Ishikawa (cell line): Measurements from ENCODE around the gene GJC1.

ENCODE experiments used
- CEBPB ChIP-seq: IDR thresholded peaks from 2 replicates; pipeline ENCODE4 v1.6.1; 2012
- CREB1 ChIP-seq: IDR thresholded peaks from 2 replicates; pipeline ENCODE4 v1.6.1; 2012; ENCODE audit warnings: low read depth
- EGR1 ChIP-seq: IDR thresholded peaks from 2 replicates; pipeline ENCODE4 v1.6.1; 2012
- EP300 ChIP-seq: IDR thresholded peaks from 2 replicates; pipeline ENCODE4 v1.6.1; 2012; ENCODE audit warnings: borderline replicate concordance
- FOXM1 ChIP-seq: IDR thresholded peaks from 2 replicates; pipeline ENCODE4 v1.6.1; 2012; ENCODE audit warnings: low read depth, borderline replicate concordance
- NFIC ChIP-seq: IDR thresholded peaks from 2 replicates; pipeline ENCODE4 v1.6.1; 2012
- RAD21 ChIP-seq: IDR thresholded peaks from 2 replicates; pipeline ENCODE4 v1.6.1; 2012; ENCODE audit warnings: low read depth
- TAF1 ChIP-seq: IDR thresholded peaks from 2 replicates; pipeline ENCODE4 v1.6.1; 2012; ENCODE audit warnings: low read depth, mild to moderate bottlenecking
- TCF12 ChIP-seq: IDR thresholded peaks from 2 replicates; pipeline ENCODE4 v1.6.1; 2012; ENCODE audit warnings: low read depth
- TEAD4 ChIP-seq: IDR thresholded peaks from 2 replicates; pipeline ENCODE4 v1.6.1; 2012
- YY1 ChIP-seq: IDR thresholded peaks from 2 replicates; pipeline ENCODE4 v1.6.1; 2012; ENCODE audit warnings: low read depth
- ZBTB7A ChIP-seq: IDR thresholded peaks from 2 replicates; pipeline ENCODE4 v1.6.1; 2012; ENCODE audit warnings: low read depth
- TF ChIP-seq, protein P1 (sequence below): IDR thresholded peaks from 2 replicates; pipeline ENCODE4 v1.6.1; 2012
- TF ChIP-seq, protein P2 (sequence below): IDR thresholded peaks from 2 replicates; pipeline ENCODE4 v1.6.1; 2012
- TF ChIP-seq, protein P3 (sequence below): IDR thresholded peaks from 2 replicates; pipeline ENCODE4 v1.6.1; 2012; ENCODE audit warnings: low read depth, mild to moderate bottlenecking

The GJC1 gene

DNA sequence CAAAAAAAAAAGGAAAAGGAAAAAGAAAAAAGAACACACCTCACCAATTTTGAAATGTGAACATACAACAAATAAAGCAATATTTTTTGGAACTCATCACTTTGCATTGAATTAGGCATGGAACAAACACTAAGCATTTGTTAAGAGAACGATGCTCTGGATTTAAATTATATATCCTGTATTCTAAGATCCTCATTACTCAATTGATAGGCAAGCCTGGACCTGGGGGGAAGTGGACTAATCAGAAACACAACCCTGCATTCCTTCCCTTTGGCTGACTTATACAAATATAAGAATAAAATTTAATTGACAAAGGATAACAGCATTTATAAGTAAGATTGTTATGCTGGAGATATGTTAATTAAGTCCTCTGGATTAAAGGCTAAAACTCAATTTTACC lies 2.2 kb downstream of the GJC1 start:
- no peak for TF ChIP-seq CEBPB
- no peak for TF ChIP-seq TAF1
- TF ChIP-seq TEAD4 = no peak
- TF ChIP-seq TCF12 = no peak
- TF ChIP-seq, protein P1, sequence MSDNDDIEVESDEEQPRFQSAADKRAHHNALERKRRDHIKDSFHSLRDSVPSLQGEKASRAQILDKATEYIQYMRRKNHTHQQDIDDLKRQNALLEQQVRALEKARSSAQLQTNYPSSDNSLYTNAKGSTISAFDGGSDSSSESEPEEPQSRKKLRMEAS = no peak
- TF ChIP-seq, protein P2, sequence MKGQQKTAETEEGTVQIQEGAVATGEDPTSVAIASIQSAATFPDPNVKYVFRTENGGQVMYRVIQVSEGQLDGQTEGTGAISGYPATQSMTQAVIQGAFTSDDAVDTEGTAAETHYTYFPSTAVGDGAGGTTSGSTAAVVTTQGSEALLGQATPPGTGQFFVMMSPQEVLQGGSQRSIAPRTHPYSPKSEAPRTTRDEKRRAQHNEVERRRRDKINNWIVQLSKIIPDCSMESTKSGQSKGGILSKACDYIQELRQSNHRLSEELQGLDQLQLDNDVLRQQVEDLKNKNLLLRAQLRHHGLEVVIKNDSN = no peak
- no peak for TF ChIP-seq ZBTB7A
- no peak for TF ChIP-seq YY1
- TF ChIP-seq, protein P3, sequence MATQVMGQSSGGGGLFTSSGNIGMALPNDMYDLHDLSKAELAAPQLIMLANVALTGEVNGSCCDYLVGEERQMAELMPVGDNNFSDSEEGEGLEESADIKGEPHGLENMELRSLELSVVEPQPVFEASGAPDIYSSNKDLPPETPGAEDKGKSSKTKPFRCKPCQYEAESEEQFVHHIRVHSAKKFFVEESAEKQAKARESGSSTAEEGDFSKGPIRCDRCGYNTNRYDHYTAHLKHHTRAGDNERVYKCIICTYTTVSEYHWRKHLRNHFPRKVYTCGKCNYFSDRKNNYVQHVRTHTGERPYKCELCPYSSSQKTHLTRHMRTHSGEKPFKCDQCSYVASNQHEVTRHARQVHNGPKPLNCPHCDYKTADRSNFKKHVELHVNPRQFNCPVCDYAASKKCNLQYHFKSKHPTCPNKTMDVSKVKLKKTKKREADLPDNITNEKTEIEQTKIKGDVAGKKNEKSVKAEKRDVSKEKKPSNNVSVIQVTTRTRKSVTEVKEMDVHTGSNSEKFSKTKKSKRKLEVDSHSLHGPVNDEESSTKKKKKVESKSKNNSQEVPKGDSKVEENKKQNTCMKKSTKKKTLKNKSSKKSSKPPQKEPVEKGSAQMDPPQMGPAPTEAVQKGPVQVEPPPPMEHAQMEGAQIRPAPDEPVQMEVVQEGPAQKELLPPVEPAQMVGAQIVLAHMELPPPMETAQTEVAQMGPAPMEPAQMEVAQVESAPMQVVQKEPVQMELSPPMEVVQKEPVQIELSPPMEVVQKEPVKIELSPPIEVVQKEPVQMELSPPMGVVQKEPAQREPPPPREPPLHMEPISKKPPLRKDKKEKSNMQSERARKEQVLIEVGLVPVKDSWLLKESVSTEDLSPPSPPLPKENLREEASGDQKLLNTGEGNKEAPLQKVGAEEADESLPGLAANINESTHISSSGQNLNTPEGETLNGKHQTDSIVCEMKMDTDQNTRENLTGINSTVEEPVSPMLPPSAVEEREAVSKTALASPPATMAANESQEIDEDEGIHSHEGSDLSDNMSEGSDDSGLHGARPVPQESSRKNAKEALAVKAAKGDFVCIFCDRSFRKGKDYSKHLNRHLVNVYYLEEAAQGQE = no peak
- no peak for TF ChIP-seq RAD21

DNA sequence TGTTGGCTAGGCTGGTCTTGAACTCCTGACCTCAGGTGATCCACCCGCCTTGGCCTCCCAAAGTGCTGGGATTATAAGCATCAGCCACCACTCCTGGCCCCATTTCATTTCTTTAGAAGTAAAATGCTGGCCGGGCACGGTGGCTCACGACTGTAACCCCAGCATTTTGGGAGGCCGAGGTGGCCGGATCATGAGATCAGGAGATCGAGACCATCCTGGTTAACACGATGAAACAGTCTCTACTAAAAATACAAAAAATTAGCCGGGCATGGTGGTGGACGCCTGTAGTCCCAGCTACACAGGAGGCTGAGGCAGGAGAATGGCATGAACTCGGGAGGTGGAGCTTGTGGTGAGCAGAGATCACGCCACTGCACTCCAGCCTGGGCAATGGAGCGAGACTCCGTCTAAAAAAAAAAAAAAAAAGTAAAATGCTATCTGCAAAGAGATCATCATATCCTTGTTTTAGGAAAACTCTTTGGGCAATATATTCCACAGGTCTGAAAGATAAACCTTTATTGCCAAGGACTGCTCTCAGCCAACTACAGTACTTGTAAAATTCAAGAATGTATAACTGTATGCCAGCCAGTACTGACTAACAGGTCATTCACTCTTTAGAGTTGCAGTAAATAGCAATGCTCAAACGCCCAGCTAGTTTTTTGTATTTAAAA lies 3.8 kb downstream of the GJC1 start:
- TF ChIP-seq CEBPB (no peak), EGR1 (no peak), TEAD4 (no peak), RAD21 (no peak), CREB1 (no peak), EP300 (no peak), TCF12 (no peak), FOXM1 (no peak), TAF1 (no peak)
- TF ChIP-seq, protein P3 = no peak
- TF ChIP-seq, protein P1 = no peak

DNA sequence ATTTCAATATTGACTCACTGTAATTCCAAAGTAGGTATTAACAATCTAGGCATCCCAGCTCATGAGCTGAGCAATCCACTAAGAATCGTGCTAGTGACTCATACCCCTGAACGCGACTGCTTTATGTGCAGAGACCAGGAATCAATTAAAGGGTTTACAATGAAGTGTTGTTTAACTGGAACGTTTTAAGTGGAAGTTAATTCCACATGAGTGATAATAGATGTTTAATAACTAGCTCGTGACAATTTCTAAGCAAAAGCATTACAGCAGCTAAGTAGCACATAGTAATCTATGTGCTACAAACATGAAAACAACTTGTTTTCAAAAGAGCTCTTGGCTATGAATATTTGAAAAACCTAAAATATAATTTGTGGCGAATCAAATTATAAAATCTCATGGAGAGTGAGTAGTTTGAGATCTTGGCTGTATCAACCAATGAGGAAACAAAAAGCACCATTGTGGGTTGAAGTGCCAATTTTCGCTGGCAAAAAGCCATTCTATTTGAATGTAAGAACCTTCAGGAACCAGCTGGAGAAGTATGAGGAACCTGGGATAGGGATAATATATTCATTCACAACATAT lies 9.4 kb downstream of the GJC1 start:
- TF ChIP-seq TEAD4 = peak; percentile 51; the same call in 1 of the 2 replicates
- TF ChIP-seq, protein P2 = no peak
- TF ChIP-seq EP300 = peak; percentile 44; the same call in 1 of the 2 replicates
- TF ChIP-seq TAF1 = no peak
- TF ChIP-seq CREB1 = no peak
- peak; percentile 82 for TF ChIP-seq NFIC
- TF ChIP-seq RAD21 = no peak
- no peak for TF ChIP-seq EGR1
- no peak for TF ChIP-seq YY1
- peak; percentile 42; the same call in 1 of the 2 replicates for TF ChIP-seq TCF12
- TF ChIP-seq ZBTB7A = no peak
- TF ChIP-seq, protein P3 = no peak
- TF ChIP-seq, protein P1 = 0 out of 2 replicates have a peak, but pooled peaks have one; percentile 14
- TF ChIP-seq CEBPB = no peak
- TF ChIP-seq FOXM1 = peak; percentile 7; the same call in 1 of the 2 replicates

DNA sequence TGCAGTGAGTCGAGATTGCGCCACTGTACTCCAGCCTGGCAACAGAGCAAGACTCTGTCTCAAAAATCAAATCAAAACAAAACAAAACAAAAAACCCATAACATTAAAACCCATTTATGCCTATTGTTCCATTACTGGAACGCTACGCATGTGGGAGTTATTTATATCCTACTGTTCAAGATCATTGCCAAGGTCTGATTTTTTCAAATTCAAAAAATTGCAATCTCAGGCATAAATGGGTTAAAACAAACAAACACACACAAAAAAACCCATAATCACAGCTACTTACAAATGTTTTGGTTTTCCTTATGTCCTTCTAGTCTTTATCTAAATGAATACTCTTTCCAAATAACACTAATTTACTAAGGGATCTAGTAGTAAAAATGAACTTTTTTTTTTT lies 17.8 kb downstream of the GJC1 start:
- TF ChIP-seq FOXM1 (no peak), YY1 (no peak), NFIC (no peak), CEBPB (no peak)
- TF ChIP-seq, protein P2 = no peak
- TF ChIP-seq, protein P3 = no peak
